Measurements from ENCODE around the gene RICTOR. TPM values are rescaled to one million over a fixed set of nuclear protein-coding genes. Genes with fewer than 3 reads are reported as not detected.
"Not testable (repeated sequence)": the region's sequence is repeated elsewhere in the genome, so short reads cannot be mapped to it uniquely, and the experiment has no call there.

Gene RICTOR
- total RNA-seq, 2 donors from 2014 or later: 21.5 to 36.8 TPM

DNA sequence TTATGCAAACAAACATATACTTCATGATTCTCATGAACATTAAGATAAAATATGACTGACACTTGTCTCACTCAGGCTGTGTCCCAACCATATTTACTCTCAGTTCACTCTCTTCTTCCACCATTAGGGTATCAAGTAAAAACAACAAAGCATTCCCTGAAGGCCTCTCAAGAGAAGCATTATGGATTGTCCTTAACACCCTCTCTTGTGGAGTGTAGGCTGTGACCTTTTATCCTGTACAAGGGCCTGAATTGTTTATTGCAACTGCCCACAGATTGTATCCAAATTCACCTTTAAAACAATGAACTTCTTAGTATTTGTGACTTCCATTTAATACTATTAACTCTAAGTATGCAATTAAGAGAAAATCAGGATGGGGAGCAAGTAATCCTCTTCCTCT lies 78.1 kb downstream of the RICTOR start:
- H3K36me3 ChIP-seq: no peaks in the 10 kb centered on the region
- no peaks in the 10 kb centered on the region for H3K9me3 ChIP-seq
- H3K4me3 ChIP-seq: no peak overlapping the region
- no peak overlapping the region for H3K27ac ChIP-seq
- intact Hi-C loops (cut with DNase I): no loop called here
- DNase-seq (ENCODE audit: low spot score): no peak
- no peaks in the 10 kb centered on the region for H3K4me1 ChIP-seq (replicated peaks)
- no peak for TF ChIP-seq POLR2AphosphoS5 (IDR thresholded peaks at IDR 0.05)
- TF ChIP-seq, protein P1, sequence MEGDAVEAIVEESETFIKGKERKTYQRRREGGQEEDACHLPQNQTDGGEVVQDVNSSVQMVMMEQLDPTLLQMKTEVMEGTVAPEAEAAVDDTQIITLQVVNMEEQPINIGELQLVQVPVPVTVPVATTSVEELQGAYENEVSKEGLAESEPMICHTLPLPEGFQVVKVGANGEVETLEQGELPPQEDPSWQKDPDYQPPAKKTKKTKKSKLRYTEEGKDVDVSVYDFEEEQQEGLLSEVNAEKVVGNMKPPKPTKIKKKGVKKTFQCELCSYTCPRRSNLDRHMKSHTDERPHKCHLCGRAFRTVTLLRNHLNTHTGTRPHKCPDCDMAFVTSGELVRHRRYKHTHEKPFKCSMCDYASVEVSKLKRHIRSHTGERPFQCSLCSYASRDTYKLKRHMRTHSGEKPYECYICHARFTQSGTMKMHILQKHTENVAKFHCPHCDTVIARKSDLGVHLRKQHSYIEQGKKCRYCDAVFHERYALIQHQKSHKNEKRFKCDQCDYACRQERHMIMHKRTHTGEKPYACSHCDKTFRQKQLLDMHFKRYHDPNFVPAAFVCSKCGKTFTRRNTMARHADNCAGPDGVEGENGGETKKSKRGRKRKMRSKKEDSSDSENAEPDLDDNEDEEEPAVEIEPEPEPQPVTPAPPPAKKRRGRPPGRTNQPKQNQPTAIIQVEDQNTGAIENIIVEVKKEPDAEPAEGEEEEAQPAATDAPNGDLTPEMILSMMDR (IDR thresholded peaks at IDR 0.05): no peak
- no peak for TF ChIP-seq POLR2A (IDR thresholded peaks at IDR 0.05)
- H3K27me3 ChIP-seq (replicated peaks; ENCODE audit: insufficient read depth): no peaks in the 10 kb centered on the region

DNA sequence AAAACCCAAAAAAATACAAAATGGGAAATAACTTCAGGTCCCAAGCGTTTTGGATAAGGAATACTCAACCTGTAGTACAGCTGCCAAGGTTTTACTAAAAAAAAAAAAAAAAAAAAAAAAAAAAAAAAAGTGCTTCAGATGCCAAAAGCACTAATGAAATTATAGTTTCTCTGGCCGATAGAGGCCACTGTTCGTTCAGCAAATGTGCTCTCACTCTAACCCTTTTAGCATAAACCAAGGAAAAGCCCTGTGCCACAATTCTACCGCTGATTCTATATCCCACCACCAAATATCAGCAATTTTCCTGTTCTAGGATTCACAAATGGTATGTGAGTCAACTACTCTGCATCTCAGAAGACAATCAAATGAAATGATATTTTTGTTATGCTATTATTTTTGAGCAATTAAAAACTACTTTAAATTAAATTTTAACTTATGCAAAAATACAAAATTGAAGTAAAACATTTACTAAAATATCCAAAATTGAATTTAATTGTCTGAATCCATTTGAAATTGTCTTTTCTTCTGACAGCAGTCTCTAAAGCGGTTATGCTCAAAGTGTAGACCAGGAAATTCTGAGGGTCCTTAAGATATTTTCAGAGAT lies 79.8 kb downstream of the RICTOR start:
- Histone ChIP-seq H3K4me1 (replicated peaks) (no peaks in the 10 kb centered on the region), H3K27ac (no peak overlapping the region), H3K36me3 (no peaks in the 10 kb centered on the region), H3K27me3 (replicated peaks; ENCODE audit: insufficient read depth) (no peaks in the 10 kb centered on the region), H3K9me3 (no peaks in the 10 kb centered on the region), H3K4me3 (no peak overlapping the region)
- intact Hi-C loops (cut with DNase I): loop anchor here (1.0 kb wide), 1 partner anchor 86 kb away; no protein-coding TSS in a partner anchor
- DNase-seq (ENCODE audit: low spot score): peak; percentile 23
- 42% methylated on average over 5 of the region's 5 CpGs for WGBS
- TF ChIP-seq POLR2AphosphoS5 (IDR thresholded peaks at IDR 0.05) (peak; percentile 20), POLR2A (IDR thresholded peaks at IDR 0.05) (no peak)
- TF ChIP-seq, protein P1 (IDR thresholded peaks at IDR 0.05): peak in 3 of 4 experiments; percentile 27 to 49 (median 37)

DNA sequence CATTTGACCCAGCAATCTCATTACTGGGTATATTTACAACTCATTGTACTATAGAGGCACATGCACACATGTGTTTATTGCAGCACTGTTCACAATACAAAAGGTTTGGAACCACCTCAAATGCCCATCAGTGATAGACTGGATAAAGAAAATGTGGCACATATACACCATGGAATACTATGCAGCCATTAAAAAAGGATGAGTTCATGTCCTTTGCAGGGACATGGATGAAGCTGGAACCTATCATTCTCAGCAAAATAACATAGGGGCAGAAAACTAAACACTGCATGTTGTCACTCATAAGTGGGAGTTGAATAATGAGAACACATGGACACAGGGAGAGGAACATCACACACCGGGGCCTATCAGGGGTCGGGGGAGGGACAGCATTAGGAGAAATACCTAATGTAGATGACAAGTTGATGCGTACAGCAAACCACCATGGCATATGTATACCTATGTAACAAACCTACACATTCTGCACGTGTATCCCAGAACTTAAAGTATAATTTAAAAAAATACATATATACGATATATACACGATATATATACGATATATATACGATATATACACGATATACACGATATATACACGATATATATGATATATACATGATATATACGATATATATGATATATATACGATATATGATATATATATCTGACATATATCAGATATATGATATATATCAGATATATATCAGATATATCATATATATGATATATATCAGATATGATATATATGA lies 84.1 kb downstream of the RICTOR start:
- H3K27me3 ChIP-seq (replicated peaks; ENCODE audit: insufficient read depth); H3K4me1 ChIP-seq (replicated peaks); H3K36me3 ChIP-seq; H3K27ac ChIP-seq; intact Hi-C loops (cut with DNase I); H3K9me3 ChIP-seq; DNase-seq (ENCODE audit: low spot score); H3K4me3 ChIP-seq: not testable (repeated sequence)
- WGBS: 94% methylated on average over 13 of the region's 13 CpGs

DNA sequence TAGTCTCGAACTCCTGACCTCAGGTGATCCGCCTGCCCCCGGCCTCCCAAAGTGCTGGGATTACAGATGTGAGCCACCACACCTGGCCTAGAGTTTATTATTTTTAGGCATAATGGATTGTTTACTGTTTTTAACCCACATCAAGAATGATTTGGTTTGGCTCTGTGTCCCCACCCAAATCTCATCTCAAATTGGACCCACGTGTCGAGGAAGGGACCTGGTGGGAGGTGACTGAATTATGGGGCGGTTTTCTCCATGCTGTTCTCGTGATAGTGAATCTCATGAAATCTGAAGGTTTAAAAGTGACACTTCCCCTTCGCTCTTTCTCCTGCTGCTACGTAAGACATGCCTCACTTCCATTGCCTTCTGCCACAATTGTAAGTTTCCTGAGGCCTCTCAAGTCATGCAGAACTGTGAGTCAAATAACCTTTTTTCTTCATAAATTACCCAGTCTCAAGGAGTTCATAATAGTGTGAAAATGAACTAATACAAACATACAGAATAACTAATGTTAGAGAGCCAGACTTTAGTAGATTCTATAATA lies 88.2 kb downstream of the RICTOR start:
- no peaks in the 10 kb centered on the region for H3K36me3 ChIP-seq
- DNase-seq (ENCODE audit: low spot score): no peak
- H3K27me3 ChIP-seq (replicated peaks; ENCODE audit: insufficient read depth): no peaks in the 10 kb centered on the region
- H3K9me3 ChIP-seq: no peaks in the 10 kb centered on the region
- no peak overlapping the region for H3K4me3 ChIP-seq
- 86% methylated on average over 9 of the region's 9 CpGs for WGBS
- intact Hi-C loops (cut with DNase I): no loop called here
- H3K4me1 ChIP-seq (replicated peaks): no peaks in the 10 kb centered on the region
- no peak overlapping the region for H3K27ac ChIP-seq
- TF ChIP-seq, protein P1 (IDR thresholded peaks at IDR 0.05): no peak

DNA sequence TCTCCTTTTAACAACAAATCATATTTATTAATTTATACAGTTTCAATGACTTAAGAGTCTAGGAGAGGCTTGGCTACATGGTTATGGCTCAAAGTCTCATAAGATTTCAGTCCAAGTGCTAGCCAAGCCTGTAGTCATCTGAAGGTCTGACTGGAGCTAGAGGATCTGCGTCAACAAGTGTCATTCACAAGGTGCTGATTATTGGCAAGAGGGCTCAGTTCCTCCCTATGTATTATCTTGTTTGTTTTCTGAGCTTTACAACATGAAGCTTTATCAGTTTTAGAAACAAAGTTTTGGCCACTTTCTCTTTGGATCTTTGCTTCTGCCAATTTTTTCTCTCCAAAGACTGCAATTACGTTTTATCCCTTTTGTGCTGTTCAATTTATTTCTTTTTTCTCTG lies 94.7 kb downstream of the RICTOR start:
- H3K27me3 ChIP-seq (replicated peaks; ENCODE audit: insufficient read depth): no peaks in the 10 kb centered on the region
- no peaks in the 10 kb centered on the region for H3K4me1 ChIP-seq (replicated peaks)
- H3K27ac ChIP-seq: no peak overlapping the region
- no peaks in the 10 kb centered on the region for H3K36me3 ChIP-seq
- H3K4me3 ChIP-seq: no peak overlapping the region
- no peaks in the 10 kb centered on the region for H3K9me3 ChIP-seq
- intact Hi-C loops (cut with DNase I): no loop called here
- WGBS: 75% methylated on average over 2 of the region's 2 CpGs
- TF ChIP-seq POLR2AphosphoS5 (IDR thresholded peaks at IDR 0.05): no peak
- TF ChIP-seq POLR2A (IDR thresholded peaks at IDR 0.05): no peak
- TF ChIP-seq, protein P1 (IDR thresholded peaks at IDR 0.05): no peak
- DNase-seq (ENCODE audit: low spot score): no peak
